HepG2 (cell line): ENCODE measurements around the gene NFKBIZ. TPM values are rescaled to one million over a fixed set of nuclear protein-coding genes. Genes with fewer than 3 reads are reported as not detected.

Experiments used
- ARID5B ChIP-seq: IDR thresholded peaks from 2 replicates; pipeline ENCODE4 v1.4.0; 2020; ENCODE audit warnings: mild to moderate bottlenecking, missing genetic modification reagents
- CBFB ChIP-seq: sonication (generic); formaldehyde crosslinking; IDR thresholded peaks from 2 replicates; pipeline ENCODE4 v1.4.0; 2020; ENCODE audit warnings: missing genetic modification reagents
- CENPT ChIP-seq: sonication (generic); formaldehyde crosslinking; IDR thresholded peaks from 2 replicates; pipeline ENCODE4 v1.8.0; 2022; ENCODE audit warnings: low read depth, mild to moderate bottlenecking, moderate library complexity, missing genetic modification reagents
- CREB1 ChIP-seq, 2 experiments: fragments of 450-650 bp in 1 of 2; IDR thresholded peaks; 2 replicates each; pipeline ENCODE4 v1.6.1; 2016 to 2017; ENCODE audit warnings: control low read depth in 1 of 2, mild to moderate bottlenecking in 1 of 2, missing compliant biosample characterization in 1 of 2, missing genetic modification characterization in 1 of 2
- GATAD2A ChIP-seq: IDR thresholded peaks from 2 replicates; pipeline ENCODE4 v1.6.1; 2016
- HMG20A ChIP-seq: IDR thresholded peaks from 2 replicates; pipeline ENCODE4 v1.6.1; 2016; ENCODE audit warnings: borderline replicate concordance
- MAZ ChIP-seq, 2 experiments: sonication (generic) in 1 of 2; formaldehyde crosslinking in 1 of 2; IDR thresholded peaks; 2 replicates each; pipeline versions ENCODE4 v1.5.0 to v1.6.1; 2012 to 2020; ENCODE audit warnings: low read depth in 2 of 2, mild to moderate bottlenecking in 2 of 2, borderline replicate concordance in 1 of 2, improper control_type of control experiment in 1 of 2, low read length in 1 of 2, missing genetic modification reagents in 1 of 2, moderate library complexity in 1 of 2
- SOX5 ChIP-seq: IDR thresholded peaks from 2 replicates; pipeline ENCODE4 v1.6.1; 2016; ENCODE audit warnings: borderline replicate concordance
- SP5 ChIP-seq: IDR thresholded peaks from 2 replicates; pipeline ENCODE4 v1.6.1; 2016; ENCODE audit warnings: low read depth, borderline replicate concordance
- ZBTB39 ChIP-seq: sonication (generic); formaldehyde crosslinking; IDR thresholded peaks from 2 replicates; pipeline ENCODE4 v1.5.0; 2020; ENCODE audit warnings: missing genetic modification reagents
- ZMYM2 ChIP-seq: sonication (generic); formaldehyde crosslinking; IDR thresholded peaks from 2 replicates; pipeline ENCODE4 v1.8.0; 2022; ENCODE audit warnings: mild to moderate bottlenecking, missing genetic modification reagents
- ZNF430 ChIP-seq: sonication (generic); formaldehyde crosslinking; IDR thresholded peaks from 2 replicates; pipeline ENCODE4 v1.9.0; 2021; ENCODE audit warnings: mild to moderate bottlenecking, missing genetic modification reagents
- polyA plus RNA-seq, 8 experiments: library from polyadenylated mRNA; depleted of rRNA in 3 of 8; stranded (reverse) in 7 of 8; unstranded in 1 of 8; fragments of >200 nt; fragmentation: Illumina TruSeq in 4 of 8; extraction: Trizol in 4 of 8; gene quantifications; 2 replicates each; pipeline versions ENCODE4 v1.2.1 to v1.2.3, GENCODE V29; 2011 to 2016; ENCODE audit warnings: low read depth in 4 of 8, missing spikeins in 1 of 8, mixed read lengths in 1 of 8; ENCODE audit not compliant: insufficient read depth in 1 of 8
- total RNA-seq, 5 experiments: library from RNA; depleted of rRNA; stranded (reverse); fragments of >200 nt; fragmentation: Illumina TruSeq; extraction: Trizol; gene quantifications; 2 replicates each; pipeline ENCODE4 v1.2.3, GENCODE V29; 2016; ENCODE audit warnings: low read depth in 1 of 5
- TF ChIP-seq, protein P1 (sequence below): sonication (generic); formaldehyde crosslinking; conservative IDR thresholded peaks from 2 replicates; pipeline ENCODE4 v1.4.0; 2020; ENCODE audit warnings: mild to moderate bottlenecking, missing genetic modification reagents, moderate library complexity
- TF ChIP-seq, protein P2 (sequence below): sonication (generic); formaldehyde crosslinking; IDR thresholded peaks from 2 replicates; pipeline ENCODE4 v1.4.0; 2020; ENCODE audit warnings: missing genetic modification reagents
- TF ChIP-seq, protein P3 (sequence below): IDR thresholded peaks from 2 replicates; pipeline ENCODE4 v1.6.1; 2016; ENCODE audit warnings: low read depth, control low read depth

NFKBIZ gene
- total and polyA plus RNA-seq, 2 of the 13 experiments (the other 11 are each of a cell fraction or from before 2014, with no cell fraction given) = 25.9 to 60.6 TPM

GRCh38 chr3:101854608-101855304 is 5.4 kb downstream of the NFKBIZ start (continued):
- TF ChIP-seq, protein P1, sequence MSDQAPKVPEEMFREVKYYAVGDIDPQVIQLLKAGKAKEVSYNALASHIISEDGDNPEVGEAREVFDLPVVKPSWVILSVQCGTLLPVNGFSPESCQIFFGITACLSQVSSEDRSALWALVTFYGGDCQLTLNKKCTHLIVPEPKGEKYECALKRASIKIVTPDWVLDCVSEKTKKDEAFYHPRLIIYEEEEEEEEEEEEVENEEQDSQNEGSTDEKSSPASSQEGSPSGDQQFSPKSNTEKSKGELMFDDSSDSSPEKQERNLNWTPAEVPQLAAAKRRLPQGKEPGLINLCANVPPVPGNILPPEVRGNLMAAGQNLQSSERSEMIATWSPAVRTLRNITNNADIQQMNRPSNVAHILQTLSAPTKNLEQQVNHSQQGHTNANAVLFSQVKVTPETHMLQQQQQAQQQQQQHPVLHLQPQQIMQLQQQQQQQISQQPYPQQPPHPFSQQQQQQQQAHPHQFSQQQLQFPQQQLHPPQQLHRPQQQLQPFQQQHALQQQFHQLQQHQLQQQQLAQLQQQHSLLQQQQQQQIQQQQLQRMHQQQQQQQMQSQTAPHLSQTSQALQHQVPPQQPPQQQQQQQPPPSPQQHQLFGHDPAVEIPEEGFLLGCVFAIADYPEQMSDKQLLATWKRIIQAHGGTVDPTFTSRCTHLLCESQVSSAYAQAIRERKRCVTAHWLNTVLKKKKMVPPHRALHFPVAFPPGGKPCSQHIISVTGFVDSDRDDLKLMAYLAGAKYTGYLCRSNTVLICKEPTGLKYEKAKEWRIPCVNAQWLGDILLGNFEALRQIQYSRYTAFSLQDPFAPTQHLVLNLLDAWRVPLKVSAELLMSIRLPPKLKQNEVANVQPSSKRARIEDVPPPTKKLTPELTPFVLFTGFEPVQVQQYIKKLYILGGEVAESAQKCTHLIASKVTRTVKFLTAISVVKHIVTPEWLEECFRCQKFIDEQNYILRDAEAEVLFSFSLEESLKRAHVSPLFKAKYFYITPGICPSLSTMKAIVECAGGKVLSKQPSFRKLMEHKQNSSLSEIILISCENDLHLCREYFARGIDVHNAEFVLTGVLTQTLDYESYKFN = peak; percentile 74
- TF ChIP-seq CREB1 (IDR thresholded peaks at IDR 0.05) (no peak), CREB1 (CRISPR knock-in tag; IDR thresholded peaks at IDR 0.05) (peak; percentile 61), ZBTB39 (CRISPR knock-in tag) (no peak), MAZ (IDR thresholded peaks at IDR 0.05; ENCODE audit: borderline replicate concordance, low read depth, low read length) (no peak), MAZ (CRISPR knock-in tag; IDR thresholded peaks at IDR 0.05; ENCODE audit: low read depth) (no peak), GATAD2A (CRISPR knock-in tag) (peak; percentile 87), HMG20A (peak; percentile 82; the same call in 1 of the 2 replicates), CBFB (no peak), ZMYM2 (no peak), ZNF430 (CRISPR knock-in tag) (no peak), SOX5 (CRISPR knock-in tag) (peak; percentile 61; the same call in 1 of the 2 replicates), ARID5B (CRISPR knock-in tag) (peak; percentile 90), CENPT (CRISPR knock-in tag) (no peak), SP5 (CRISPR knock-in tag) (peak; percentile 82)
- TF ChIP-seq, protein P2, sequence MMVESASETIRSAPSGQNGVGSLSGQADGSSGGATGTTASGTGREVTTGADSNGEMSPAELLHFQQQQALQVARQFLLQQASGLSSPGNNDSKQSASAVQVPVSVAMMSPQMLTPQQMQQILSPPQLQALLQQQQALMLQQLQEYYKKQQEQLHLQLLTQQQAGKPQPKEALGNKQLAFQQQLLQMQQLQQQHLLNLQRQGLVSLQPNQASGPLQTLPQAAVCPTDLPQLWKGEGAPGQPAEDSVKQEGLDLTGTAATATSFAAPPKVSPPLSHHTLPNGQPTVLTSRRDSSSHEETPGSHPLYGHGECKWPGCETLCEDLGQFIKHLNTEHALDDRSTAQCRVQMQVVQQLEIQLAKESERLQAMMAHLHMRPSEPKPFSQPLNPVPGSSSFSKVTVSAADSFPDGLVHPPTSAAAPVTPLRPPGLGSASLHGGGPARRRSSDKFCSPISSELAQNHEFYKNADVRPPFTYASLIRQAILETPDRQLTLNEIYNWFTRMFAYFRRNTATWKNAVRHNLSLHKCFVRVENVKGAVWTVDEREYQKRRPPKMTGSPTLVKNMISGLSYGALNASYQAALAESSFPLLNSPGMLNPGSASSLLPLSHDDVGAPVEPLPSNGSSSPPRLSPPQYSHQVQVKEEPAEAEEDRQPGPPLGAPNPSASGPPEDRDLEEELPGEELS (CRISPR knock-in tag) = peak; percentile 57; the same call in 1 of the 2 replicates
- TF ChIP-seq, protein P3, sequence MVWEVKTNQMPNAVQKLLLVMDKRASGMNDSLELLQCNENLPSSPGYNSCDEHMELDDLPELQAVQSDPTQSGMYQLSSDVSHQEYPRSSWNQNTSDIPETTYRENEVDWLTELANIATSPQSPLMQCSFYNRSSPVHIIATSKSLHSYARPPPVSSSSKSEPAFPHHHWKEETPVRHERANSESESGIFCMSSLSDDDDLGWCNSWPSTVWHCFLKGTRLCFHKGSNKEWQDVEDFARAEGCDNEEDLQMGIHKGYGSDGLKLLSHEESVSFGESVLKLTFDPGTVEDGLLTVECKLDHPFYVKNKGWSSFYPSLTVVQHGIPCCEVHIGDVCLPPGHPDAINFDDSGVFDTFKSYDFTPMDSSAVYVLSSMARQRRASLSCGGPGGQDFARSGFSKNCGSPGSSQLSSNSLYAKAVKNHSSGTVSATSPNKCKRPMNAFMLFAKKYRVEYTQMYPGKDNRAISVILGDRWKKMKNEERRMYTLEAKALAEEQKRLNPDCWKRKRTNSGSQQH = no peak
